HPDE6-E6E7 (cell line): Measurements from ENCODE around the gene JARID2.

Source experiments
- DNase-seq: peaks from one replicate; pipeline ENCODE4 v3.0.0; 2011; ENCODE audit warnings: missing footprints; ENCODE audit errors: extremely low spot score

Gene JARID2

GRCh38 chr6:15374119-15374518, 128.2 kb downstream of the JARID2 start:
- no peak for DNase-seq

- no peak for DNase-seq
Observed at GRCh38 chr6:15375018-15375417, 129.1 kb downstream of the JARID2 start.

- DNase-seq: no peak
Observed at GRCh38 chr6:15375638-15376290, 129.9 kb downstream of the JARID2 start.

DNA sequence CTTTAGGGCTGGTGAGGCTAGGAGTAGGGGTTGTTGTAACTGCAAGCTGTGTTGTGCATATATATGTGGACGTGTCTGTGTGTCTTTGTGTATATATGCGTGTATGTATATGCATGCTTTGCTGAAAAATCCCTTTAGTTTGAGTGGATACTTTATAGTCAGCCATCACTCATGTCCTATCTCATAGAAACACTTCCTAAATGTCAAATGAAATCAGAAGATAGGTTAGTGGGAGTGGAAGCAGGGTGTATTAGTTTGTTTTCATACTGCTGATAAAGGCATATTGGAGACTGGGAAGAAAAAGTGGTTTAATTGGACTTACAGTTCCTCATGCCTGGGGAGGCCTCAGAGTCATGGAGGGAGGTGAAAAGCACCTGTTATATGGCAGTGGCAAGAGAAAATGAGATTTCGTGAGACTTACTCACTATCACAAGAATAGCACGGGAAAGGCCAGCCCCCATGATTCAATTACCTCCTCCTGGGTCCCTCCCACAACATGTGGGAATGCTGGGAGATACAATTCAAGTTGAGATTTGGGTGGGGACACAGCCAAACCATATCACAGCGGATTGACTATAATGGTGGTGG, 131.1 kb downstream of the JARID2 start:
- DNase-seq: no peak

DNA sequence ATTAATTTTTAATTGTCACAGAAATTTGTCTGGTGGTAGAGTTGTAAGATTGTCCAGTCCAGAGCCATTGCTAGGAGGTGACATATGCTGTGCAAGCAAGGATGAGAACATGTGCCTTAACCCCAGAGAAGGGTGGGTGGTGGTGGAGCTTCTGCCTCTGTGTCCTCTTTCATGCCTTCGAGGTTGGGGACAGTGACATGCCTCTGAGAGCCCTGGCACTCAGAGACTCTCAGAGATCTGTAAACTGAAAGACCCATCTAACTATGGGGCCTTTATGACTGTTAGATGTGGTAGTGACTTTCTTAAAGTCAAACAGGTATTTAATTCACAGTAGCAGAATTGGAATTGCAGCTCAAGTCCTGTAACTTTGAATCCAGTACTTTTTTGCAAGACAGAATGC, 132.4 kb downstream of the JARID2 start:
- DNase-seq: no peak

- DNase-seq: no peak
Observed at GRCh38 chr6:15378866-15379265, 133.0 kb downstream of the JARID2 start.

DNA sequence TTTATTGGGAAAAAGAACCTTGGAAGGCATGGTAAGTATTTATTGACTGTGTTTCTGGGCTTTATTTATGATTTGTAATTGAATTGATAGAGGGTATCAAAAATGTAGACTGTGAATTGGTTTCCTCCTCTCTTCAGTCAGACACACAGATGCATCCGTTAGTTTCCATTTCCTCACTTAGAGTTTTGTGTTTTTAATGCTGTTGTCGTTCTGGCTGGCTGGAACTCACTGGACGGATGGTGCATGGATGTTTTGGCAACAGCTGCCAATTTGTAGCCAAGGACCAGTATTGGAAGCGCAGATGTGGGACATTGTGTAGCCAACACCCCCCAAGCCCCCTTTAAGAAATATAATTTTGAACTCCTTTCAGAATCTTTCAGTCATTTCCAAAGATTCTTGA, 134.5 kb downstream of the JARID2 start:
- no peak for DNase-seq

DNA sequence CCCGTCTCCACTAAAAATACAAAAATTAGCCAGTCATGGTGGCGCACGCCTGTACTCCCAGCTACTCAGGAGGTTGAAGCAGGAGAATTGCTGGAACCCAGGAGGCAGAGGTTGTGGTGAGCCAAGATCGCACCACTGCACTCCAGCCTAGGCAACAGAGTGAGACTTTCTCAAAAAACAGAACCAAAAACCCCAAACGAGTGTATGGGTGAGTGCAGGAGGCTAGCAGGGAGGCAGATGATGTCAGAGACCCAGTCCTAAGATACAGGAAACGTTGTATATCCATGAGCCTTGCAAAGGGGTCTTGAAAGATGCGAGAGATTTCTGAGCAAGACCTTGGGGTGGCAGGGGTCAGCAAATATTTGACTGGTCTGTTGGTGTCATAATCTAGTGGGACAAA, 136.2 kb downstream of the JARID2 start:
- no peak for DNase-seq

DNA sequence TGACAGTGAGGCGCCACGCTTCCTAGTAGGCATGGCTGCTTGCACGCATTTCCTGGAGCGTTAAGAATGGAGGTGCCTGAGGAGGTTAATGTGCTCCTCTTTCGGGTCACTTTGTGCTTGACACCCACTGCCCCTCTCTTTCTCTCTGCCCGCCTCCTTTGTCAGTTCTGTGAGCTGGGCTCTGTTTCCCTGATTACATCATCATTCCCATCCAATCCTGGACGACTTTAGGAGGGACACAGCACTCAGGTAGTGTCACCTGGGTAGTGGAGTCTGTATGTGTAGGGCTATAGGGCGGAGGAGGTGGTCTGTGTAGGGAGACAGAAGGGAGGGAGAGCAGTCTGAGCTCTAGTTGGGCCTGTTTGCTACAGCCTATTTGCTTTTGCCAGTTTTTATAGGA, 136.8 kb downstream of the JARID2 start:
- DNase-seq: no peak

DNA sequence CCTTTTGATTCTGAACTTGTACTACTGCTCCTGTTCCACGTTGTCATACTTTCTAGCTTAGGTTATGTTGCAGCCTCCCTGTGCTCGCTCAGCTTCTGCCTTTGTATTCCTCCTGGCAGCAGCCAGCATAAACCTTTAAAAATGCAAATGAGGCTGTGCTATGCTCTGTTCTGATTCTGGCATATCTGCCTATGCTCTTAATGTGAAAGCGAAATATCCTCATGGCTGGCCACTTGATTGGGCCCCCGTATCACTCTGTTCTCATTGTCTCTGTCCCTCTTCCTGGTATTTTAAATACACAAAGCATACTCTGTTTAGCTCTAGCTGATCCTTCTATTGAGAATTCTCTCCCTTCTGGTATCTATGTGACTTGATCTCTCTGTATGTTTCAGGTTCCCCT, 139.0 kb downstream of the JARID2 start:
- DNase-seq: no peak

- DNase-seq: no peak
Observed at GRCh38 chr6:15385521-15385920, 139.7 kb downstream of the JARID2 start.

- no peak for DNase-seq
Observed at GRCh38 chr6:15386110-15386755, 140.4 kb downstream of the JARID2 start.

- no peak for DNase-seq
Observed at GRCh38 chr6:15386756-15387112, 140.9 kb downstream of the JARID2 start.

GRCh38 chr6:15387118-15387517, 141.2 kb downstream of the JARID2 start:
- no peak for DNase-seq

DNA sequence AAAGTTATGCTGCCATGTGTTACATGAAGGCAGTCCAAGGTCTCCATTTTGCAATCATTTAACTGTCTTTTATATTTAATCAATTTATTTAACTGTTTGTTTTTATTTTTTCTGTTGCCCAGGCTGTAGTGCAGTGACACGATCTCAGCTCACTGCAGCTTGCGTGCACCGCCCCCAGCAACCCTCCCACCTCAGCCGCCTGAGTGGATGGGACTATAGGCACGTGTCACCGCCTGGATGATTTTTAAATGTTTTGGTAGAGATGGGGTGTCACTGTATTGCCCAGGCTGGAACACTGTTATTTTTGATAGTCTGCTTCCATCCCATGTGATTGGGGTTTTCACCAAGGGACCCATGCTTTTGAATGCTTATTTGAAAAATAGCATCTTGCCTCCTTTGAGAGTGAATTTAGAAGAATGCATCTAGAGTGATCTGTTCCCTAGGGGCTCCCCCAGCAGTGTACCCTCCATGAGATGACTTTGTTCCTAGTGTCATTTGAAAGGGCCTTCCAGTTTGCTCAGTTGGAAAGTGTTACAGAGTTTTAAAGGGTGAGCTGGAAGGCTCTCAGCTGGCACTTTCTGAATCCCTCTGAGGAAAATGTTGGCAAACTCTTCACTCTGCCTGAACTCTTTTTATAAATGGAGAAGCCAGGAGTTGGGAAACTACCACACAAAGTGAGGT, 143.4 kb downstream of the JARID2 start:
- DNase-seq: no peak

DNA sequence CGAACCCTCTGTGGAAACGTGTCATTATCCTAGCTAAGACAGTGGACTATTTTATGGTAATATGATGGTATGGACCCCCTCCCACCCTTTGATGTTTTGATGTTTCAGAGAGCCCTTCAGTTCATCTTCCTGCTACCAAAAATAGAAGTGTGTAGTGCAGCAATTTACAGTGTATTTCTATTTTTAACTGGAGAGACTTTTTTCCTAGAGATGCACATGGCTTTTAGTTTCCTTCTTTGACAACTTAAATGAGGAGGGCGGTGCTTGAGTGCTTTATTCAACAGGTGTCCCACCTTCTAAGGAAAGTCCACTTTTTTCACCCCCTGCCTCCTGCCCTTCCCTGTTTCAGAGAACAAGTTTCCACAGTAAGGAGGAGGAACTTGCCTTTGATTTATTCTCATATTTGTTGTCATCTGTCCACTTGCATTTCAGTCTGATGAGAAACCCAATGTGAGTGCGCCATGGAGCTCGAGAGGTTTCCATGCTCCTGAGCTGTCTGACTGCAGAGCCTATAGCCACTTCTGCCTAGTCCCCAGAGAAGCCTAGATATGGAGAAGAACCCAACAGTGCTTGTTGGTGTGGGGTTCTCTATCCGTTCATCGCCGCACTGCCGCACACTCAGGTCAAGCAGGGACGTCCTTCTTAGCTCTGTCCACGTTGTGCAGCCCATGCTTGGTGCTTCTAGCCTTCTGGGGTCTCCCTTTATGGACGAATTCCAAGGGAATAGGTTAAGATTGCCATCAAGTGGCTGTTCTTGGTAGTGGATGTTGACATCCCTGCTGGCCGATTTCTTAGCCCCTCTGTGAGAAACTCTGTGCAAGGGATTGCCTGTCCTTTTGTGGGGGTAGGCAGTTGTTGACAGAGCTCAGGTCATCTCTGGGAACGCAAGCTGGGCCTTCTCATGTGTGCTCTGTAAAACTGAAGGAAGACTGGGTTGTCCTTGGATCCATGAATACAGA, 144.2 kb downstream of the JARID2 start:
- DNase-seq: no peak

- no peak for DNase-seq
Observed at GRCh38 chr6:15391500-15391899, 145.6 kb downstream of the JARID2 start.

- no peak for DNase-seq
Observed at GRCh38 chr6:15392182-15392581, 146.3 kb downstream of the JARID2 start.

- no peak for DNase-seq
Observed at GRCh38 chr6:15393605-15394004, 147.7 kb downstream of the JARID2 start.

DNA sequence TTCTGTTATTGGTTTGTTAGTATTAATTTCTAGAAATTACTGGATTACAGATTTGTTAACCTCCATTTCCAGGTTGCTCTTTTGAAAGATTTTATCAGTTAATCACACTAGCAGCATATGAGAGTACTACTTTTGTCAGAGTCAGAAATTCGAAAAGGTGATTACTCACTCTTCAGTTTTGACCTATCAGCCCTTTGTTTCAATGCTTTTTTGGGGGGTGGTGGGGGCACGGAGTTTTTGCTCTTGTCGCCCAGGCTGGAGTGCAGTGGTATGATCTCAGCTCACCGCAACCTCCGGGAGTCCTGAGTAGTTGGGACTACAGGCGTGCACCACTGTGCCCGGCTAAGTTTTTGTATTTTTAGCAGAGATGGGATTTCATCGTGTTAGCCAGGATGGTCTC, 149.2 kb downstream of the JARID2 start:
- no peak for DNase-seq

GRCh38 chr6:15396808-15397207, 150.9 kb downstream of the JARID2 start:
- DNase-seq: no peak
